AG09309 (cell line): Measurements from ENCODE around the gene PRKCH.

ENCODE experiments used
- DNase-seq: peaks from one replicate; pipeline ENCODE4 v3.0.0-alpha.2; 2010; ENCODE audit warnings: low read depth
- H3K4me3 ChIP-seq: 2 replicates; pipeline ENCODE4 v1.5.1; 2011; ENCODE audit warnings: mild to moderate bottlenecking, low read depth, low read length, moderate library complexity; ENCODE audit not compliant: control insufficient read depth
- TF ChIP-seq, protein P1 (sequence below): IDR thresholded peaks from 2 replicates; pipeline ENCODE4 v1.5.1; 2011; ENCODE audit warnings: mild to moderate bottlenecking, low read depth, low read length, inconsistent platforms; ENCODE audit not compliant: insufficient read depth, control insufficient read depth; ENCODE audit errors: missing control alignments

The PRKCH gene

DNA sequence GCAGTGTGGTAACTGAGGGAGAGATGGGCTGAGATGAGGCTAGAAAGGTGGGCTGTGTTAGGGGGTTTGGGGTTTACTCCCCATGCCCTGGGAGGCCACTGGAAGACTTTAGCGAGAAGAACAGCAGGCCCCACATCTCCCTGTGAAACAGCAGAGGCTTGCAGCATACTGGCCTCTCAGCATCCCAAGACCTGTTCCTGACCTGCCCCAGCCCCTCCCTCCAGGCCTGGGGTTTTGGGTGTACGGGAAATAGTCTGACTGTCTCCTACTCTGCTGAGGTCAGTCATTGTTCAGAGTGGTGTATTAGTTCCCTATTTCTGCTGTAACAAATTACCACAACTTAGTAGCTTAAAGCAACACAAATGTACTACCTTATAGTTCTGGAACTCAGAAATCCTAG is 270.5 kb downstream of the PRKCH start:
- H3K4me3 ChIP-seq: no peak overlapping the region
- DNase-seq: no peak
- TF ChIP-seq, protein P1, sequence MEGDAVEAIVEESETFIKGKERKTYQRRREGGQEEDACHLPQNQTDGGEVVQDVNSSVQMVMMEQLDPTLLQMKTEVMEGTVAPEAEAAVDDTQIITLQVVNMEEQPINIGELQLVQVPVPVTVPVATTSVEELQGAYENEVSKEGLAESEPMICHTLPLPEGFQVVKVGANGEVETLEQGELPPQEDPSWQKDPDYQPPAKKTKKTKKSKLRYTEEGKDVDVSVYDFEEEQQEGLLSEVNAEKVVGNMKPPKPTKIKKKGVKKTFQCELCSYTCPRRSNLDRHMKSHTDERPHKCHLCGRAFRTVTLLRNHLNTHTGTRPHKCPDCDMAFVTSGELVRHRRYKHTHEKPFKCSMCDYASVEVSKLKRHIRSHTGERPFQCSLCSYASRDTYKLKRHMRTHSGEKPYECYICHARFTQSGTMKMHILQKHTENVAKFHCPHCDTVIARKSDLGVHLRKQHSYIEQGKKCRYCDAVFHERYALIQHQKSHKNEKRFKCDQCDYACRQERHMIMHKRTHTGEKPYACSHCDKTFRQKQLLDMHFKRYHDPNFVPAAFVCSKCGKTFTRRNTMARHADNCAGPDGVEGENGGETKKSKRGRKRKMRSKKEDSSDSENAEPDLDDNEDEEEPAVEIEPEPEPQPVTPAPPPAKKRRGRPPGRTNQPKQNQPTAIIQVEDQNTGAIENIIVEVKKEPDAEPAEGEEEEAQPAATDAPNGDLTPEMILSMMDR: no peak

DNA sequence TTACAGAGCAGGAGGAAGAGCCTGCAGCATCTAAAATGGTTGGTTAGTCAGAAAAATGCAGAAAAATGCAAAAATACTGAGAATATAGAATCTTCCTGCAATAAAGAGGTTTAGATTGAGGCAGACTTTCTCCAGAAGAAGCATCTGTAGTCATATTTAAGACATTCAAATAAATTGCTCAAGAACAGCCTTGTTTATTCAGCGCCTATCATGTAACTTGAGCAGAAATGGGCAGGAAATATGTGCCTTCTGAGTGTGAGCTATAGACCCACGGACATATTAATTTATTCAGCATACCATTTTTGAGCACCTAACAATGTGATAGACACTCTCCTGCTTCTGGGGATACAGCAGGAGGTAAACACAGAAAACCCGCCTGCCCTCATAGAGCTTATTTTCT is 272.0 kb downstream of the PRKCH start:
- no peak overlapping the region for H3K4me3 ChIP-seq
- TF ChIP-seq, protein P1: no peak
- DNase-seq: no peak

DNA sequence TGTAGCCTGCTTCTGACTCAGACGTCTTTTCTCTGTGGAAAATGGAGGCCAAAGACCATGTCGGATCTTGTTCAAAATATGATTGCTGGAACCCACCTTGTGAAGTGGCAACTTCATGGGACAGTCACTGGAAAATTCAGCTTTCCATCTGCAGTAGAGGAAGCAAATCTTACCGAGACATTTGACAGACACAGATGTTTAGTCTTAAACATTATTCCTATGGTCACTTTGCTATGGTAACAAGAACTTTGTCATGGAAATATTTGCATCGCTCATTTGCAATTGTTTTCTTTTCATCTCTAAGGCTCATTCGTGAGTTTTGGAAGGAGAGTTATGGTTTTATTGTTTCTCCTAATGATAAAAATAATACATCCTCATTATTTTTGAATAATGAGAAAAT is 275.6 kb downstream of the PRKCH start:
- no peak for DNase-seq
- H3K4me3 ChIP-seq: no peak overlapping the region
- TF ChIP-seq, protein P1: no peak

DNA sequence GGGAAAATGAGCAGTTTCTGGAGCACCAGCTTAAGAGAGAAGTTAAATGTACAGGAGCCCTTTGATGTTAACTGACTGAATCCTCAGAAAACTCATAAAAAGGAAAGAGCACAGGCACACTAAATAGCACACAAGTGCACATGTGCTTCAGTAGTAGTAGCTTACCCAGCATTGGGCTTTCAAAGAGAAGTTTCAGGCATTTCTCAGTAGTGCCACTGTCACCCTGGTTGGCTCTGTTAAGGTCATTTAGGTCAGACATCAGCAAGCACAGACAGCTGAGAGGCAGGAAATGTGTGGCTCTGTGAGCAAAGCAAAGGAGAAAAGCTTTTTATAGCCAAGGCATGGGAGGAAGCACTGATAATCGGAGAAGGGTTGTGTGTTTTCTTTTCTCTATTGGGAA is 277.6 kb downstream of the PRKCH start:
- TF ChIP-seq, protein P1: no peak
- no peak for DNase-seq
- no peak overlapping the region for H3K4me3 ChIP-seq

DNA sequence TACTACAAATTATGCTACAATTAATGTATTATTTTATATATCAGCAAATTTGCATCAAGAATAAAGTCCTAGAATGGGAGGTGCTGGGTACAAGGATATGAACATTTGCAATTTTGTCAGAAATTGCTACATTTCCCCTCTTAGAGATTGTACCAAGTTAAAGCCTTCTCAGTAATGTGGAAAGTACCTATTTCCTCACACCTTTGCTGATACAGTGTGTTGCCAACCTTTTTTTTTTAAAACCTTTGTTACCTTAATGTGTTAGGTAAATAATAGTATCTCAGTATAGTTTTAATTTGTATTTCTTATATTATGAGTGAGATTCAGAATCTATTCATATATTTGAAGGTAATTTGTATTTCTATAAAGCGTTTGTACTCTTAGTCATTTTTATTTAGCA is 278.6 kb downstream of the PRKCH start:
- TF ChIP-seq, protein P1: no peak
- H3K4me3 ChIP-seq: no peak overlapping the region
- no peak for DNase-seq
